Adipocyte (in vitro differentiated cells): ENCODE data around the gene FAM222B.
"Not testable (repeated sequence)": the region's sequence is repeated elsewhere in the genome, so short reads cannot be mapped to it uniquely, and the experiment has no call there.

ENCODE experiments used
- DNase-seq: peaks from one replicate; pipeline ENCODE4 v3.0.0-alpha.2; 2015; ENCODE audit warnings: low read depth
- H3K27me3 ChIP-seq: replicated peaks from 2 replicates; pipeline ENCODE4 v1.7.0; 2013; ENCODE audit warnings: mild to moderate bottlenecking, low read length, moderate library complexity; ENCODE audit not compliant: control insufficient read depth, insufficient read depth
- H3K36me3 ChIP-seq: 2 replicates; pipeline ENCODE4 v1.7.0; 2013; ENCODE audit warnings: low read length, mild to moderate bottlenecking, moderate library complexity; ENCODE audit not compliant: control insufficient read depth, insufficient read depth, severe bottlenecking
- H3K4me1 ChIP-seq: 2 replicates; pipeline ENCODE4 v1.7.0; 2013; ENCODE audit warnings: mild to moderate bottlenecking, low read length, moderate library complexity; ENCODE audit not compliant: control insufficient read depth, insufficient read depth
- H3K4me3 ChIP-seq: 2 replicates; pipeline ENCODE4 v1.7.0; 2013; ENCODE audit warnings: mild to moderate bottlenecking, low read length, moderate library complexity
- H3K9ac ChIP-seq: 2 replicates; pipeline ENCODE4 v1.7.0; 2013; ENCODE audit warnings: mild to moderate bottlenecking, low read length, moderate library complexity
- H3K9me3 ChIP-seq: 2 replicates; pipeline ENCODE4 v1.7.0; 2013; ENCODE audit warnings: mild to moderate bottlenecking, low read length, moderate library complexity; ENCODE audit not compliant: control insufficient read depth

FAM222B gene

DNA sequence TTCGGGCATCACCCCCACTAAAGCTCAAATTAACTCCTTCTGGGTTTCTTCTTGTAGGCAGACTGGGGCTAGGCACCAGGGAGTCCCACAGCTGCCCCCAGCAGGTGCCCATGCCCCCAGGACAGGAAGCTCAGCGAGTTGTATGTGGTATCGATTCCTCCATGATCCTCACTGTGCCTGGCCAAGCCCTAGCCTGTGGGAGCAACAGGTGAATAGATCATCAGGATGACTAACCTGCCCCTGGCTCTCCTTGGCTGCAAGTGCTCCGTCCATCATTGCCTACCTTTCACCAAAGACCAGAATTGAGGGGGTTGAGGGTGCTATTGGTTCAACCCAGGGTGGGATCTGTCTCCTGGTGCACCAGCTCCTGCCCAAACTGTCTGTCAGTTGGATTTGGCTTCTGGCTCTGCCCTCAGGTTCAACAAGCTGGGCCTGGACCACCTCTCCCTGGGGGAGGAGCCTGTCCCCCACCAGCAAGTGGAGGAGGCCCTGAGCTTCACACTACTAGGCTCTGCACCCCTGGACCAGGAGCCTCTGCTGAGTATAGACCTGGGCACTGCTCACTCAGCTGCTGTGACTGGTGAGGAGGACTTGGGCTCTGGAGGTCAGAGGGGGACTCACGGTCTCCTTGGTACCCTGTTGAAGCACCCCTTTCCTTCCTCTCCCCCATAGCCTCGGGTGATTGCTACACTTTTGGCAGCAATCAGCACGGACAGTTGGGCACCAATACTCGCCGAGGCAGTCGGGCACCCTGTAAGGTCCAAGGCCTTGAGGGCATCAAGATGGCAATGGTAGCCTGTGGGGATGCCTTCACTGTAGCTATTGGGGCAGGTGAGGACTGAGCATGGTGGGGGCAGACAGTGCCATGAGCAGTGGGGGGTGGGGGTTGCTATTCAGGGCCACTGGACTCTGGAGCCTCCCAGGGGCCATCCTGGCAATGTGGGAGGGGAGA, 101.9 kb downstream of the FAM222B start:
- DNase-seq: no peak
- peaks cover 4% of the 10 kb centered on the region for H3K36me3 ChIP-seq
- peaks cover 14% of the 10 kb centered on the region for H3K4me1 ChIP-seq
- H3K9ac ChIP-seq: no peak overlapping the region
- no peaks in the 10 kb centered on the region for H3K27me3 ChIP-seq
- no peak overlapping the region for H3K4me3 ChIP-seq
- no peaks in the 10 kb centered on the region for H3K9me3 ChIP-seq

GRCh38 chr17:28738680-28739384, 103.8 kb downstream of the FAM222B start:
- no peak for DNase-seq
- Histone ChIP-seq H3K9ac (no peak overlapping the region), H3K9me3 (no peaks in the 10 kb centered on the region), H3K4me3 (no peak overlapping the region), H3K27me3 (no peaks in the 10 kb centered on the region), H3K36me3 (peaks cover 9% of the 10 kb centered on the region), H3K4me1 (peaks cover 10% of the 10 kb centered on the region)

GRCh38 chr17:28737770-28738679, 104.6 kb downstream of the FAM222B start:
- peaks cover 7% of the 10 kb centered on the region for H3K4me1 ChIP-seq
- no peak overlapping the region for H3K9ac ChIP-seq
- no peaks in the 10 kb centered on the region for H3K9me3 ChIP-seq
- DNase-seq: no peak
- H3K4me3 ChIP-seq: no peak overlapping the region
- peaks cover 9% of the 10 kb centered on the region for H3K36me3 ChIP-seq
- H3K27me3 ChIP-seq: no peaks in the 10 kb centered on the region

GRCh38 chr17:28737316-28737715, 105.3 kb downstream of the FAM222B start:
- H3K27me3 ChIP-seq: no peaks in the 10 kb centered on the region
- no peak for DNase-seq
- no peak overlapping the region for H3K4me3 ChIP-seq
- no peak overlapping the region for H3K9ac ChIP-seq
- no peaks in the 10 kb centered on the region for H3K9me3 ChIP-seq
- peaks cover 9% of the 10 kb centered on the region for H3K36me3 ChIP-seq
- no peaks in the 10 kb centered on the region for H3K4me1 ChIP-seq

GRCh38 chr17:28735913-28736769, 106.4 kb downstream of the FAM222B start:
- H3K9ac ChIP-seq, H3K4me3 ChIP-seq, DNase-seq, H3K4me1 ChIP-seq, H3K9me3 ChIP-seq, H3K27me3 ChIP-seq, H3K36me3 ChIP-seq: not testable (repeated sequence)

DNA sequence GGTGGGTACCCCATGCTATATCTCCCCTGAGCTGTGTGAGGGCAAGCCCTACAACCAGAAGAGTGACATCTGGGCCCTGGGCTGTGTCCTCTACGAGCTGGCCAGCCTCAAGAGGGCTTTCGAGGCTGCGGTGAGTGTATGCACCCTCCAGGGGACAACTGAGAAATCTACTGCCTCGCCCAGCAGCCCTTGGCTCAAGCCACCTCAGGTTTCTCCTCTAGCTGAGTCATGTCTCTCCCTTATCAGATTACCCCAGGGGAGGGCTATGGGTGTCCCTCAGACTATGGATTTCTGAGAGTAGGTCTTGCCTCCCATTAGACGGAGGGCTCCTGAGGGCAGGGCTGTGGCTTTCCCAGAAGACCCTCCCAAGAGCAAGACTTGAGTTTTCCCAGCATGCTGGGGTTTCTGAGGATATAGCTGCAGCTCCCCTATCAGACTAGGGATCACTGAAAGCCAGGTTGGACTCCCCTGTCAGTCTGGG, 107.3 kb downstream of the FAM222B start:
- Histone ChIP-seq H3K9ac (no peak overlapping the region), H3K9me3 (no peaks in the 10 kb centered on the region), H3K4me1 (no peaks in the 10 kb centered on the region), H3K27me3 (no peaks in the 10 kb centered on the region), H3K36me3 (peaks cover 9% of the 10 kb centered on the region), H3K4me3 (no peak overlapping the region)
- peak; percentile 42 for DNase-seq

- H3K4me3 ChIP-seq: no peak overlapping the region
- H3K4me1 ChIP-seq: no peaks in the 10 kb centered on the region
- DNase-seq: no peak
- H3K36me3 ChIP-seq: peaks cover 9% of the 10 kb centered on the region
- no peak overlapping the region for H3K9ac ChIP-seq
- no peaks in the 10 kb centered on the region for H3K9me3 ChIP-seq
- no peaks in the 10 kb centered on the region for H3K27me3 ChIP-seq
Observed at GRCh38 chr17:28734712-28735241, 107.8 kb downstream of the FAM222B start.

DNA sequence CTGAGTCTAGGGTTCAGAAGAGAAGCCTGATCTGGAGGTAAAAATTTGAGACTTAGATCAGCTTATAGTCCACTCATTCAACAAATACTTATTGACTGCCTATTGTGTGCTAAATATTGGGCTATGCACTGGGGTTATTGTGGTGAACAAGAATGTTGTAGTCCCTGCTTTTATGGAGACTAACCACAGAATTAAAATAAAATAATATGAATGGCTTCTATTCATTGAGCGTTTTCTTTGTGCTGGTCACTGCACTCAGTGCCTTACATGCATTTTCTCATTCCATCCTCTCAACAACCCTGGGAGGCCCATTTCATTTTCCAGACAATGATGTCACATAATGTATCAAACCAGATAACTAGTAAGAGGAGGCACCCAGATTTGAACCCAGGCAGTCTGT, 109.2 kb downstream of the FAM222B start:
- H3K9me3 ChIP-seq: no peaks in the 10 kb centered on the region
- DNase-seq: no peak
- H3K4me1 ChIP-seq: no peaks in the 10 kb centered on the region
- H3K27me3 ChIP-seq: no peaks in the 10 kb centered on the region
- H3K9ac ChIP-seq: no peak overlapping the region
- H3K4me3 ChIP-seq: no peak overlapping the region
- H3K36me3 ChIP-seq: peaks cover 5% of the 10 kb centered on the region

DNA sequence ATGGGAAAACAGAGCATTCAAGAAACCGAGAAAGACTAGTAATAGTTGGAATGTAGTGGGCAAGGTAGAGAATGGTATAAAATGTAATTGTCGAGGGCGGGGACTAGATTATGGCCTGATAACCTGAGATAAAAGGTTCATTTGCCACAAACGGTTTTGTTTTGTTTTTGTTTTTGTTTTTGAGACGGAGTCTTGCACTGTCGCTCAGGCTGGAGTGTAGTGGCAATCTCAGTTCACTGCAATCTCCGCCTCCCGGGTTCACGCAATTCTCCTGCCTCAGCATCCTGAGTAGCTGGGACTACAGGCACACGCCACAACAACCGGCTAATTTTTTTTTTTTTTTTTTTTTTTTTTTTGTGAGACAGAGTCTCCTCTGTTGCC, 112.7 kb downstream of the FAM222B start:
- Histone ChIP-seq H3K27me3 (no peaks in the 10 kb centered on the region), H3K4me3 (no peak overlapping the region), H3K36me3 (peaks cover 5% of the 10 kb centered on the region), H3K9ac (no peak overlapping the region), H3K9me3 (no peaks in the 10 kb centered on the region), H3K4me1 (peaks cover 19% of the 10 kb centered on the region)
- no peak for DNase-seq
